GM18873 (cell line): ENCODE results near the gene RND1.
"Not testable (repeated sequence)": the region's sequence is repeated elsewhere in the genome, so short reads cannot be mapped to it uniquely, and the experiment has no call there.

Experiments used
- ATAC-seq: cut with Tn5 transposase; IDR thresholded peaks from one replicate; pipeline ENCODE4 v1.9.1; 2021; ENCODE audit warnings: mild to moderate bottlenecking, moderate library complexity, moderate number of reproducible peaks; ENCODE audit not compliant: unreplicated experiment, low FRiP score

Gene RND1

DNA sequence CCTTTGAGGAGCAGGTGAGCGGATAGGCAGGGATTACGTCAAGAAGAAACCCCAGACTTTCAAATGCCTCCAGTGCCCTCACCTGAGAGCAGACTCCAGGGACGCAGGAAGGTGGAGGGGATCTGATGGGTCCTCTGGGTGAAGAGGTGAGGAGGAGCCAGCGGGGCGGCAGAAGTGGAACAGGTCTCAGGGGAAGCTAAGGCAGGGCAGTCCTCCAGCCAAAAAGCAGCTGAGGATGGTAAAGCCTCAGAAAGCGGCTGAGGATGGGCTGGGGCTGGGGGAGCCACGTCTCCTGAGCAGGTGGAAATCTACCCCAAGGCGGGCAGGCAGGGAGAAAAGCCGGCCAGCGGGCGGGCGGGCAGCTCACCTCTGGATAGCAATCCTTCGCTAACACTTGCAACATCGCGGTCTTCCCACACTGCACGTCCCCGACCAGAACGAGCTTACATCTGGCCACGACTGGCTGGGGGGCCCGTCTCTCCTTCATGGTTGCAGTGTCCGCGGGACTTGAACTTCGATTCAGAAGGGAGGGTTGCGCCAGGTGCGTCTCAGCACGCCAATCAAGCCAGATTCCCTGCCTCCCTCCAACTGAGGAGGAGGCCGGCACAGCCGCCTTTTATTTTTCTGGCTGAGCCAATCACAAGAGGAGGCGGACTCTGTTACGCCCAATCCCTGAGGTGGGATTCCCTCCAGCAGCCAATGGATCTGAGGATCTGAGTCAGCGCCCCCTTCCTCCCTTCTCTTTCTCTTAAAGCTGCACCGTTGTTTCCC, at the start of gene RND1:
Gene RND1, minus strand, starts transcription at position 590 of the 771 bp plus-strand sequence. Its CDS starts 103 bp downstream, at position 487.
- peak; percentile 86 for ATAC-seq

DNA sequence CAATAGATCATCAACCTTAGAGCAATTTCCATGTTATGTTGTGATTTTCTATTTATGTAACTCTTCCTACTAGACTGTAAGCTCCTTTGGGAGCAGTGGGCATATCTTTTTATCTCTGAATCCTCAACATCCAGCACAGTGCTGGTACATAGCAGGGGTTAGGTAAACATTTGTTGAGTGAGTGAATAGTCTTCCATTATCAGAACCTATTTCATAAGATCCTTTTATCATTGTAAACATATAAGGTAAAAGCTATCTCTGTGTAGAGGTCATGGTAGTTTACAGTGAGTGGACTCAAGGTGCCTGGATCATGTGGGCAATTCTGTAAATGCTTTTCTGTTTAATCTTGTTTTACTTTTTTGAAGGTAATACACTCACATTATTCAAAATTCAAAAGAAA, 44.5 kb upstream of the RND1 start:
- no peak for ATAC-seq

DNA sequence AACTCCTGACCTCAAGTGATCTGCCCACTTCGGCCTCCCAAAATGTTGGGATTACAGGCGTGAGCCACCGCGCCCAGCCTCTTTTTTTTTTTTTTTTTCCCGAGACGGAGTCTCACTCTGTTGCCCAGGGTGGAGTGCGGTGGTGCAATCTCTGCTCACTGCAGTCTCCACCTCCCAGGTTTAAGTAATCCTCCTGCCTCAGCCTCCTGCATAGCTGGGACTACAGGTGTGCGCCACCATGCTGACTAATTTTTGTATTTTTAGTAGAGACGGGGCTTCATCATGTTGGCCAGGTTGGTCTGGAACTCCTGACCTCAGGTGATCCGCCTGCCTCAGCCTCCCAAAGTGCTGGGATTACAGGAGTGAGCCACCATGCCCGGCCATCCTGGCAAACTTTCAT, 44.0 kb upstream of the RND1 start:
- not testable (repeated sequence) for ATAC-seq

DNA sequence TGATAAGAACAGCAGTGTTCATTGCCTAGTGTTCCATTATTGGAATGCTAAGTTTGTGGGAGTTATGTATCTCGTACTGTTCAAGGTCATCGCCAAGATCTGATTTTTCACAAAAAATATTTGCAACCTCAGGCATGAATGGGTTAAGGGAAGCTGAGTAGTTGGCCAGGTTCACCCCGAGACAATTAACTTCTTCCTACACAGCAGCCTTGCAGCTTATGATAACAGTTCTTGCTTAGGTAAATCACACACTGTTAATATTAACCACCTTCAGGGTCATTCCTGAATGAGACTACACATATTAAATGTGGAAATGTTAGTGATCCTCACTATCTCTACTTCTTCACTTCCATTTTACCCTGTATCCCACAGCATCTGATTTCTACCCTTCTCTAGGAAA, 41.6 kb upstream of the RND1 start:
- ATAC-seq: no peak

DNA sequence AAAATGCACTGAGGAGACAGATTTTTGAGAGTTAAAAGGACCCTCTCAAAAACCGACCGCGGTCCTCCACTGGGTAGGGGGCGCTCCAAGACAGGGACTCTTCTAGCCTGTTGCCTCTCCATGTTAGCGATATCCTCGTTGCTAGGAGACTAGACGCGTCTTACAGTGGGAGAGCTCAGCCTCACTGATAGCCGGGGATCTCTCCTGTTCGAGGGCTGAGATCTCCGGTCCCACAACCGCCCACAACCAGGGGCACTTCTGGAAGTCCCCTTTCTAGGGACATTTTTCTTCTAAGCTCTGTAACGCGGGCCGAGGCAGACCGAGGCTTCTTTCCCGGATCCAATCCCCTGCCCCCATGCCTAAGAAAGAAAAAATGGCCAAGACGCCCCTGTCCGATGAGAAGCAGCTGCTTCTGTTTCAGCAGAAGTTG, 38.3 kb upstream of the RND1 start:
- no peak for ATAC-seq

DNA sequence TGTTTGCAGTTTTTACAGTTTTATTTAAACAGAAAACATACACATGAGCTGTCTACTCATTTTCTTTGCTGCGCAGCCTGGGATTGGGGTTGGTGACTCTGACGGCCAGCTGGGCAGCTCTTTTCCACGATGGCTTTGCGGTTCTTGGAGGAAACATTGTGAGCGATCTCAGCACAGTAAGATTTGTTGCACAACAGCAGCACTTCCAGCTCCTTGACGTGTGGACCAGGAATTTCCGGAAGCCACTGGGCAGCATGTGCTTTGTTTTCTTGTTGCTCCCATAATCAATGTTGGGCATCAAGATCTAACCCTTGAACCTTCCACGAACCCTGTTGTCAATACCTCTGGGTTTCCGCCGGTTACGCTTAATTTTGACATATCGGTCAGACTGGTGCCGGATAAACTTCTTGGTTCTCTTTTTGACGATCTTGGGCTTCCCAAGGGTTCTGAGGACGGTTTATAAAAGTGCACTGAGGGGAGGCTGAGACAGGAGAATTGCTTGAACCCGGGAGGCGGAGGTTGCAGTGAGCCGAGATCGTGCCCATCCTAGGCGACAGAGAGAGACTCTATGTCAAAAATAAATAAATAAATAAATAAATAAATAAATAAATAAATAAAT, 37.8 kb upstream of the RND1 start:
- ATAC-seq: no peak

DNA sequence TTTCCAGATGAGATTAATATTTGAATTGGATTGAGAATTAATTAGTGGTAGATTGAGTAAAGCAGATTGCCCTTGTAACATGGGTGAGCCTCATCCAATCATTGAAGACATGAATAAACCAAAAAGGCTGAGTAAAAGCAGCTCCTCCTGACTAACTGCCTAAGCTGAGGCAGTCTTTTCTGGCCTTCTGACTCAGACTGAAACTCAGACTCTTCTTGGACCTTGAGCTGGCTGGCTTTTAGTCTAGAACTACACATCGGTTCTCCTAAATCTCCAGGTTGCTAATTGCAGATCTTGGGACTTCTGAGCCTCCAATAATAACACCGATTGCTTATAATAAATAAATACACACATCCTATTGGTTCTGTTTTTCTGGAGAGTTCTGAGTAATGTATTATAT, 35.6 kb upstream of the RND1 start:
- peak; percentile 55 for ATAC-seq

DNA sequence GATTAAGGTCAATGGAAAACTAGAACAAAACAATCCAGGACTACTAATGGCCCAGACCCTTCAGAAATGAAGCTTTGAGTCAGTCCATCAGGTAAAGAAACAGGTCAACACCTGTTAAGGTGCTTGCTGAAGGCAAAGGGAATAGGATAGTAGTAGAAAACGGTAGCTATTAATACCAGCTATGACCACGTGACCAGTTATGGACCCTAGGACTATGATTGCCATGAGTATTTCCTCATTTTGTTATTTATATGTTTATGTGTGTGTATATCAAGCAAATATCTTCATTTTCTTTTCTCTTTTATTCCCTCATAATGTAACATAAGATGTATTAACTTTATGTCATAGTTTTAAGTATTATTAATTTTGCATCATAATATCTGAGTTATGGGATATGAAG, 34.0 kb upstream of the RND1 start:
- no peak for ATAC-seq

DNA sequence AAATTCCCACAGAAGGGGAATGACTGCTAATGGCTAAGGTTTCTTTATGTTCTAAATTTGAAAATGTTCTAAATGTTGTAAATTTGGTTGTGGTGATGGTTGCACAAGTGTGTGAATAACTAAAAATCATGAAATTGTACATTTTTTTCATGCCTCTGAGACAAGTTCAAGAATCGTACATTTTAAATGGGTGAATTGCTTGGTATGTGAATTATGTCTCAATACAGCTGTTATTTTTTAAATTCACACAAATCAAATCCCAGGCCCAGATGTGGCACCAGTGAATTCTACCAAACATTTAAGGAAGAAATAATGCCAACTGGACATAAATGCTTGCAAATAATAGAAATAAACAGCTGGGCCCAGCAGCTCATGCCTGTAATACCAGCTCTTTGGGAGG, 28.6 kb upstream of the RND1 start:
- no peak for ATAC-seq

DNA sequence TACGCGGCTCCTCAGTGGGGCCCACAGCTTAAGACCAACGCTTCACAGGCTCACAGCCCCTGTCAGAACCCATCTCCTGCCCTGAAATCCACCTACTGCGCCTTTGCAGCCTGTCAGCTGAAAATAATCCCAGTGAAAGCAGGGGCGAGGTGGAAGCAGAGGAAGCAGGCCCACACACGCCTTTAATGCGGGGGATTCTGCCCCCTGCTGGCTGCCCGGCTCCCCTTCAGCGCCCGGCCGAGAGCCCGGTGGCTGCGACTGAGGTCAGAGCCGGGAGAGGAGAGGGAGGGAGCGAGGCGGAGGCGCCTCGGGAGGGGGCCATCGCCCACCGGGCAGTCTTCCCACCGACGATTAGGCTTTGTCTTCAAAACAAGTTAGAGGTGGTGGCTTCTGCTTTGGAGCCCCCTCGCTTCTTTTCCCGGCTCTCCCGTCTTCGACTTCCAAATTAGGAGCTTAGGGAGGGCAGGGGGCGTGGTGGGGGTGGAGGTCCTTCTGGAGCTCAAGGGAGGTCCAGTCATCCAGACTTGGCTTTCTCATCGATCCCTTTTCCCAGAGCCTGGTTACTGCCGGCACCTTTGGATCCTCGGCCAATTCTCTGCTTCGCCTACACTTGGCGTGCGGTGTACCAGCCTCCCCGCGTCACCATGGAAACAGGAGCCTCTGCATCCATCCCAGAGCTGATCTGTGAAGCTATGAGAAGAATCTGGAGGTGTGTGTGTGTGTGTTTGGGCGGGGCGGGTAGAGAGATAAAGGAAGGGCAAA, 25.2 kb upstream of the RND1 start:
- no peak for ATAC-seq

DNA sequence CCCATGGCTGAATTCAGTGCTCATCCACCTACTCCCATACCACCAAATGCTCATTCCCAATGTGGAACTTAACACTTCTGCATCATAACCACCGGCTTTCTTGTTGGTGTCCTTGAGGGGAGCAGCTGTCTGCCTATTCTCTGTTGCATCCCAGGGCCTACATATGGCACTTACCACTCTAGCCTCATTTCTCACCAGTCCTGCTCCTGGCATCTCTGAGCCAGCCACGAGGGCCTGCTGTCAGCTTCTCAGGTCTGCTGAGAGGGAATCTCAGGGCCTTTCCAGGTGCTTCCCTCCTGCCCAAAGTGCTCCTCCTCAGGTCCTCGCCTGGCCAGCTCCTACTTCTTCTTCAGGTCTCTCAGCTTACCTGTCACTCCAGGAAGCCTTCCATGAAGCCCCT, 24.0 kb upstream of the RND1 start:
- ATAC-seq: no peak

DNA sequence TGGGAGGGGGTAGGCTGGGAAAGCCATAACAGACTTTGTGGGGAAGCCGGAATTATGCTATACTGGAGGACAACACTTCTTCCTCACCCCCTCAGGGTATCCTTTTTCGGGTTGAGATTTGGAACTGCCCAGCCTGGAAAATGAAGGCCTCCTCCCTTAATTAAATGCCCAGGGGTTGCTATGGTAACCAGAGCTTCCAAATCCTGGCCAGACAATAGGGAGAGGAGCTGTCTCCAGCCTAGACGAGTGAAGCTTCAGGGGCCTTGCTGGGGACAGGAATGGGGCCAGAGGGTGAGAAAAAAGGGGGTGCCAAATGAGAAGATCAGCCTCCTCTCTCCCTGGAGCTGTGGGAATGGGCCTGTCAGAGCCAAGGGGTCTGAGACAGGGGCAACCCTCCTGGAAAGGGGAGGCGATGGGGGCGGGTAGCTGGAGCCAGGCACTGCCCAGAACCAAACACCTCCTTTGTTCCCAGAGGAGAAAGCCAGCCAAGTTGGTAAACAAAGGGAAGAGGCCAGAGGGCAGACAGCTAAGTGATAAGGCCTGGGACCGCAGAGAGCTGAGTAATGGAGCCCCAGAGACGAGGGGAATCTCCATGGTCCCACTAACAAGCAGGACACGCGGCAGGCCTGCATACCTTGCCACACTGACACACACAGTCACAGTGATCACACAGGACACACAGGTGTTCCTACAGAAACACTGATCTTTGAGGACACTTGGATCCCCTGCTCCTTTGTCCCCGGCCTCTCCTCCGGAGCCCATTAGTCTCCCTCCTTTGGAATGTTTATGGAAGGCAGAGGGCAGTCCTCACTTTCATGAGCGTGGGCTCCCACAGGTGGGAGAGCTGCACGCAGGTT, 17.9 kb upstream of the RND1 start:
- ATAC-seq: no peak

DNA sequence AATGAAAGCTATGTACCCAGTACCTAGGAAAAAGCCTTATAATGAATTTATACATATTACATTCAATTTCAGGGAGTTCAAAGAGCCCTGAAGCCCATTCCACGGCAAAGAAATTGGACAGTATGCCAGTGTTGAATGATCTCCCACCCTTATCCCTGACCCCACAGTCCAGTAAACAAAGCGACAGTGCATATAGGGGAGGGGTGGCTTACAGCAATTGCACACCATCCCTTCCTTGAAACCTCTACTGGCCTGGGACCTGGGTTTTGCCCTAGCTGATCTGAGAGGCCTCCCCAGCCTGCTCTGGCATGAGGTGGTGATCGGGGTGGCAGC, 17.3 kb upstream of the RND1 start:
- no peak for ATAC-seq

DNA sequence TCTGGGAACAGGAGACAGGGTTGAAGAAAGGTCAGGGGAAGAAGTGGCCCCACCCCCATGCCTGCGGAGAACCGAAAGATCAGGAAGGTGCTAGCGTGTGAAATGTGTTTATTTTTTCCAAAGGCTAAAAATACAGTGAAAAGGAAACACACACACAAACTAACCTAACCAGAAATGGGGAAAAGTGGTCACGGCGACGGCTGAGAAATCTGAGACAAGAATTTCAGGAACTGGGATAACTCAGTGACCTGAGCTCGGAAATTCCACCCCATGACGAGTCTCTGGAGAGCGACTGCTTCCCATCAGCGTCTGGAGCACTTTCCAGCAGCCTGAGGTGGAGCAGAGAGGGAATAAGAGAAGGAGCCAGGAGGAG, 16.6 kb upstream of the RND1 start:
- no peak for ATAC-seq

DNA sequence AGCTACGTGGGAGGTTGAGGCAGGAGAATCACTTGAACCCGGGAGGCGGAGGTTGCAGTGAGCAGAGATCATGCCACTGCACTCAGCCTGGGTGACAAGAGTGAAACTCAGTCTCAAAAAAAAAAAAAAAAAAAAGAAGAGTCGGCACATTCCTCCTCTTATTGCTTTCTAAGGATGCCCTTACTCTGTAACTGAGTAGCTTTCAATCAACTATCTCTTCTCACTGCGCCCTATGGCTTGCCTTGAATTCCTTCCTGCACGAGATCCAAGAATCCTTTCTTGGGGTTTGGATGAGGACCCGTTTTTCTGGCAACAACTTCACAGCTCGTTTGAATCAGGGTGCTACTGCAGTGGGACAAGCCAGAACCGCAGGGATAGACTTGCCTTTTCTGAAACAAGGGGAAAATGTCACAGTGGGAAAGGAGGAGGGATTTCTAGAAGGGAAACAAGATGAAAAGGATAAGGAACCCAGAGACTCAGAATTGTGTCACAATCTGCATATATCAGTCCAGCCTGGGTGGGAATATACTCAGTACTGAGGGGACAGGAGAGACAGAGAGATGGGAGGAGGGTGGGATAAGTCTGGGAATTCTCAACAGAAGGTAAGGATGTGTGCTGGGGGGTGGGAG, 16.1 kb upstream of the RND1 start:
- no peak for ATAC-seq

DNA sequence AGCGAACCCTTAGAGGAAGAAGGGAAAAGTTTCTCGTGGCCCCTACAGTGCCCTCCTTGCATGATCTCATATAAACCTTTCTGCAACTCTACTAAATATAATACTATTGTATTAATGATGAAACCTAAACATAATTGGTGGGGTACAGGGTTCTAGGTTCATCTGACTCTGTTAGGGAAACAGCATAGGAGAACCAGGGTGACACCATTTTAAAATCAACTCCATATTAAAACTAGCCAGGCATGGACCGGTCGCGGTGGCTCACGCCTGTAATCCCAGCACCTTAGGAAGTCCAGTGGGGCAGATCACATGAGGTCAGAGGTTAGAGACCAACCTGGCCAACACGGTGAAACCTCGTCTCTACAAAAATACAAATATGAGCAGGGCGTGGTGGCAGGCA, 15.0 kb upstream of the RND1 start:
- no peak for ATAC-seq

DNA sequence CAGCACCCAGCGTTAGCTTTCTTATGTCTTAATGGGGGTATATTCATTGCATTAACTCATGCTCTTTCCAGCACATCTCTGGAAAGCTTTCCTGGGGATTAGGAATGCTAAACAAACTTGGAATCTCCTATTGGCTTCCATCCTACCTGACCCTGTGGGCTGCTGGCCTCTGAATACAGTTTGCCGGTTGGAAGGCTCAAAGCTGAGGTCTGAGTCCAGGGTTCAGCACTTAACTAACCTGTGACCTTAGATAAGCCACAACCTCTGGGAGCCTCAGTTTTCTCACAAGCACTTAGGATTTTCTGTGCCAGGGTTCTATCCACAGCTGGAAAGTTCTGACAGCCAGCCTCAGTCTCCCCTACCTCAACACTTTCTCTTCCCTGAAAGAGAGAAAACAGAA, 12.9 kb upstream of the RND1 start:
- no peak for ATAC-seq

DNA sequence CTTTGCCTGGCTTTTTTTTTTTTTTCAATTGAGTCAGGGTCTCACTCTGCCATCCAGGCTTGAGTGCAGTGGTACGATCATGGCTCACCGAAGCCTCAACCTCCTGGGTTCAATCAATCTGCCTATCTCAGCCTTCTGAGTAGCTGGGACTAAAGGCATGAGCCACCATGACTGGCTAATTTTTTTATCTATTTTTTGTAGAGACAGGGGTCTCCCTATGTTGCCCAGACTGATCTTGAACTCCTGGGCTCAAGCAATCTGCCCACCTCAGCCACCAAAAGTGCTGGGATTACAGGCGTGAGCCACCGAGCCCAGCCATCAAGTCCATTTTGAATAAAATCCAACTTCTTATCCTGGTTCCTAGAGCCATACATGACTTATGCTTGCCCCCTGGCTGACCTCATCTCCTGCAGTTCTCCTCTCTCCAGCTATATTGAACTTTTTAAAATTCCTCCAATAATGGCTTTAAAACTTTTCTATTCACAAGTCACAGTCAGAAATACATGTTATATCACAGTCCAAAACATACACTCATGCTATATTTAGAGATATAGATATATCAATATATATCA, 10.4 kb upstream of the RND1 start:
- no peak for ATAC-seq

DNA sequence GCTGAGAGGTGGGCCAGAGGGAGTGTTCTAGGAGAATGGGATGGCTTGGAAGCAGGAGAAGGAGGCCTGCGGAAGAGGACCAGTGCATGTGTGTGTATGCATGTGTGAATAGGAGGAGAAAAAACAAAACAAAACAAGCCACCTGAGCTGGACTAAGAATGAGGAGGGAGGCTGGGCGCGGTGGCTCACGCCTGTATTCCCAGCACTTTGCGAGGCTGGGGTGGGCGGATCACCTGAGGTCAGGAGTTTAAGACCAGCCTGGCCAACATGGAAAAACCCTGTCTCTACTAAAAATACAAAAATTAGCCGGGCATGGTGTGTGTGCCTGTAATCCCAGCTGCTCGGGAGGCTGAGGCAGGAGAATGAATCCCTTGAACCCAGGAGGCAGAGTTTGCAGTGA, 7.9 kb upstream of the RND1 start:
- ATAC-seq: not testable (repeated sequence)

DNA sequence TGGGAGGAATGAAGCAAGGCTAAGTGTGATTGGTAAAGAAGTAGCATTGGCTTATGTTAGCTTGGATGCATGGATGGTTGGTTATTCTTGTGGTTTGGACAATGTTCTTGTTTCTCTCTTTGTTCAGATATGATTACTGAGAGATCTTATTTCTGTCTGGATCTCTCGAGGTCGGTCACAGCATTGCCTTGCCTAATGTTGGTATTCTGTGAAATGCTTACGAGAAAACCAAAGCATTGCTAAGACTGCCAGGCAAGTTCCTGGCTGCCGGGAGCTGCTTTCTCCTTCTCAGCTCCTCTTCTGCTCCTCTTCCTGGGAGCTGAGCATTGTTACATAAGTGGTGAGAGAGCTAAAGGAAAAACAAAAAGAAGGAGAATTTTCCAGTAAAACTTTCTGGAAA, 7.4 kb upstream of the RND1 start:
- no peak for ATAC-seq
